ENCODE data around the gene RAPGEF5. TPM values are rescaled to one million over a fixed set of nuclear protein-coding genes. Genes with fewer than 3 reads are reported as not detected.
"Not testable (repeated sequence)": the region's sequence is repeated elsewhere in the genome, so short reads cannot be mapped to it uniquely, and the experiment has no call there.

The RAPGEF5 gene
- total RNA-seq, 1 experiment from 2014 or later, result 5.6 TPM

DNA sequence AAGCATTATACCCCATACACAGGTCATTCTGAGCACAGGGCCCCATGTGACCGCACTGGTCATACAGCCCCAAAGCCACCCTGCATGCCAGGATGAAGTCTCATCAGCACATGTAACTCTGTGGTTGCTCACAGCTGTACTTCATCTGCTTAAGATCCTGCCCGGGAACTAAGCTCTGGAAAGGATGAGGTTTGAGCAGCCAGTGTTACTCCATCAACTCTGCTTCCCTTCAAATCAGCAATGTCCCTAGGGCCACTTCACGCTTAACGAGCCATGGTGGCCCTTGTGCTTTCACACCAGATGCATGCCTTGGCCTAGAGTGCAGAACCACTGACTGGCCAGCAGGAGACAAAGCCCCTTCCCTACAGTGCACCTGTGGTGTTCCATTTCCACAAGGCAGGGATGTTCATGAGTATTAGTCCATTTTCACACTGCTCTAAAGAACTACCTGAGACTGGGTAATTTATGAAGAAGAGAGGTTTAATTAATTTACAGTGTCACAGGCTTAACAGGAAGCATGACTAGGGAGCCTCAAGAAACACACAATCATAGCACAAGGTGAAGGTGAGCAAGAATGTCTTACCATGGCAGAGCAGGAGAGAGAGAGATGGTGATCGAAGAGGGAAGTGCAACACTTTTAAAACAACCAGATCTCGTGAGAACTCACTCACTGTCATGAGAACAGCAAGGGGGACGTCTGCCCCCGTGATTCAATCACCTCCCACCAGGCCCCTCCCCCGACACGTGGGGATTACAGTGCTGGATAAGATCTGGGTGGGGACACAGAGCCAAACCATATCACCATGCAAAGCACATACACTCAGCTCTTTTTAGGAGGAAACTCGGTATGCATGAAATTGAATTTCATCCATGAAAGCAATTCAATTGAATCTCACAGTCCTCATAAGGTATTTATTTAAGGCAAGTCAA, 262.3 kb downstream of the RAPGEF5 start:
- Histone ChIP-seq H3F3A (ENCODE audit: low read length, unreplicated experiment) (no peaks in the 10 kb centered on the region), H2AFZ (ENCODE audit: low read length) (no peak overlapping the region), H3K9ac (ENCODE audit: low read length) (no peak overlapping the region), H3K36me3 (ENCODE audit: low read depth, low read length) (no peaks in the 10 kb centered on the region), H4K20me1 (ENCODE audit: low read length) (no peaks in the 10 kb centered on the region), H3K4me3 (ENCODE audit: low read length) (no peak overlapping the region), H3K4me1 (ENCODE audit: insufficient read depth, low read length) (no peaks in the 10 kb centered on the region), H3K4me2 (ENCODE audit: low read length) (no peak overlapping the region), H3K79me2 (ENCODE audit: low read length) (no peaks in the 10 kb centered on the region), H3K27me3 (ENCODE audit: low read length) (no peaks in the 10 kb centered on the region), H3K9me2 (replicated peaks; ENCODE audit: low read length) (no peaks in the 10 kb centered on the region), H3K27ac (ENCODE audit: low read length) (no peak overlapping the region), H3K9me3 (ENCODE audit: low read length) (no peaks in the 10 kb centered on the region)
- no peak for TF ChIP-seq EZH2phosphoT487 (IDR thresholded peaks at IDR 0.05; ENCODE audit: borderline replicate concordance, low read length)
- TF ChIP-seq, protein P1, sequence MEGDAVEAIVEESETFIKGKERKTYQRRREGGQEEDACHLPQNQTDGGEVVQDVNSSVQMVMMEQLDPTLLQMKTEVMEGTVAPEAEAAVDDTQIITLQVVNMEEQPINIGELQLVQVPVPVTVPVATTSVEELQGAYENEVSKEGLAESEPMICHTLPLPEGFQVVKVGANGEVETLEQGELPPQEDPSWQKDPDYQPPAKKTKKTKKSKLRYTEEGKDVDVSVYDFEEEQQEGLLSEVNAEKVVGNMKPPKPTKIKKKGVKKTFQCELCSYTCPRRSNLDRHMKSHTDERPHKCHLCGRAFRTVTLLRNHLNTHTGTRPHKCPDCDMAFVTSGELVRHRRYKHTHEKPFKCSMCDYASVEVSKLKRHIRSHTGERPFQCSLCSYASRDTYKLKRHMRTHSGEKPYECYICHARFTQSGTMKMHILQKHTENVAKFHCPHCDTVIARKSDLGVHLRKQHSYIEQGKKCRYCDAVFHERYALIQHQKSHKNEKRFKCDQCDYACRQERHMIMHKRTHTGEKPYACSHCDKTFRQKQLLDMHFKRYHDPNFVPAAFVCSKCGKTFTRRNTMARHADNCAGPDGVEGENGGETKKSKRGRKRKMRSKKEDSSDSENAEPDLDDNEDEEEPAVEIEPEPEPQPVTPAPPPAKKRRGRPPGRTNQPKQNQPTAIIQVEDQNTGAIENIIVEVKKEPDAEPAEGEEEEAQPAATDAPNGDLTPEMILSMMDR (conservative IDR thresholded peaks at IDR 0.05; ENCODE audit: low read depth, low read length), result peak; percentile 27; the same call in 1 of the 2 replicates
- BruUV-seq (replicated peaks), result no TSS peak
- ATAC-seq (0 out of 2 replicates have a peak, but pooled peaks have one; percentile 29), DNase-seq (no peak)
- ChIA-PET POLR2A (ENCODE audit: unreplicated experiment) (no interaction called here), CTCF (no interaction called here)
- intact Hi-C loops (cut with micrococcal nuclease), result no loop called here

DNA sequence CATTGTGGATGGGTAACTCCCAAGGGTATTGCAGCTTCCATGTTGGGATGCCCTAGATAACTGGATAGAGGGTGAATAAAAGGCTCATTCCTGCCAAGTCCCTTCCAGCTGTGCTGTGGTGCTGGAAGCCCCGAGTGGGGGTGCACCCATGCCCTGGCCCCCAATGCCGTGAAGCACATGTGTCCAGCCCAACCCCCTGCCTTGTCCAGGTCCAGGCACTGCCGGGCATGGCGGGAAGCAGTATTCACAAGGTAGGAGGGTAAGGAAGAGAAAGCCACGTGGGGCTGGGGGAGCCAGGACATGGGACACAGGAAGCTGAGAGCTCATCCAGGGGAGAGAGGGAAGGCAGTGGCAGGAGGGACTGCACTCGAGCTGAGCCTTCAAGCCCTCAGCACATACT, 263.0 kb downstream of the RAPGEF5 start:
- Histone ChIP-seq H3K9ac (ENCODE audit: low read length) (no peak overlapping the region), H3K4me2 (ENCODE audit: low read length) (no peak overlapping the region), H3K27ac (ENCODE audit: low read length) (no peak overlapping the region), H3K36me3 (ENCODE audit: low read depth, low read length) (no peaks in the 10 kb centered on the region), H3K9me2 (replicated peaks; ENCODE audit: low read length) (no peaks in the 10 kb centered on the region), H3K27me3 (ENCODE audit: low read length) (no peaks in the 10 kb centered on the region), H2AFZ (ENCODE audit: low read length) (no peak overlapping the region), H3K9me3 (ENCODE audit: low read length) (no peaks in the 10 kb centered on the region), H3K79me2 (ENCODE audit: low read length) (no peaks in the 10 kb centered on the region), H4K20me1 (ENCODE audit: low read length) (no peaks in the 10 kb centered on the region), H3K4me3 (ENCODE audit: low read length) (no peak overlapping the region), H3F3A (ENCODE audit: low read length, unreplicated experiment) (no peaks in the 10 kb centered on the region), H3K4me1 (ENCODE audit: insufficient read depth, low read length) (no peaks in the 10 kb centered on the region)
- TF ChIP-seq, protein P1 (conservative IDR thresholded peaks at IDR 0.05; ENCODE audit: low read depth, low read length), result no peak
- no peak for TF ChIP-seq EZH2phosphoT487 (IDR thresholded peaks at IDR 0.05; ENCODE audit: borderline replicate concordance, low read length)
- no peak for TF ChIP-seq EZH2 (IDR thresholded peaks at IDR 0.05; ENCODE audit: low read length, unreplicated experiment)
- ChIA-PET POLR2A (ENCODE audit: unreplicated experiment) (no interaction called here), CTCF (no interaction called here)
- ATAC-seq (no peak), DNase-seq (no peak)
- BruUV-seq (replicated peaks), result no TSS peak
- intact Hi-C loops (cut with micrococcal nuclease), result no loop called here

DNA sequence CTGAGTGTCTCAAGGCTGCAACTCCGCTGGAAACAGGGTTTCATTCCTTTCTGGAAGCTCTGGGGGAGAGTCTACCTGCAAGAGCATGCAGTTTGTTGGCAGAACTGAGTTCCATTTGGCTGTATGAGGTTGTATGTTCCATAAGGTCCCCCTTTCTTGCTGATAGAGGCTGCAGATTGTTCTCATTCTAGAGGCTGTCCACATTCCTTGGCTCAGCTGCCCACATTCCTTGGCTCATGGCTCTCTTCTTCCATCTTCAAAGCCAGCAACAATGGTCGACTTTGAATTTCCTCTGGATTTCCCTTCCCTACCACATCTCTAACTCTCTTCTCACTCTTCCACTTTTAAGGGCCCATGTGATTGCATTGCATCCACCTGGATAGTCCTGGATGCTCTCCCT, 264.0 kb downstream of the RAPGEF5 start:
- H3K36me3 ChIP-seq (ENCODE audit: low read depth, low read length), result no peaks in the 10 kb centered on the region
- H2AFZ ChIP-seq (ENCODE audit: low read length), result no peak overlapping the region
- POLR2A ChIA-PET (ENCODE audit: unreplicated experiment), result no interaction called here
- no peak overlapping the region for H3K27ac ChIP-seq (ENCODE audit: low read length)
- no peak for TF ChIP-seq EZH2 (IDR thresholded peaks at IDR 0.05; ENCODE audit: low read length, unreplicated experiment)
- TF ChIP-seq EZH2phosphoT487 (IDR thresholded peaks at IDR 0.05; ENCODE audit: borderline replicate concordance, low read length), result no peak
- TF ChIP-seq, protein P1 (conservative IDR thresholded peaks at IDR 0.05; ENCODE audit: low read depth, low read length), result no peak
- H3K4me2 ChIP-seq (ENCODE audit: low read length), result no peak overlapping the region
- no peaks in the 10 kb centered on the region for H3F3A ChIP-seq (ENCODE audit: low read length, unreplicated experiment)
- no TSS peak for BruUV-seq (replicated peaks)
- H3K9me3 ChIP-seq (ENCODE audit: low read length), result no peaks in the 10 kb centered on the region
- H3K9ac ChIP-seq (ENCODE audit: low read length), result no peak overlapping the region
- H3K4me1 ChIP-seq (ENCODE audit: insufficient read depth, low read length), result no peaks in the 10 kb centered on the region
- DNase-seq (no peak), ATAC-seq (no peak)
- no peaks in the 10 kb centered on the region for H4K20me1 ChIP-seq (ENCODE audit: low read length)
- H3K27me3 ChIP-seq (ENCODE audit: low read length), result no peaks in the 10 kb centered on the region
- intact Hi-C loops (cut with micrococcal nuclease), result no loop called here
- no peaks in the 10 kb centered on the region for H3K79me2 ChIP-seq (ENCODE audit: low read length)
- no peak overlapping the region for H3K4me3 ChIP-seq (ENCODE audit: low read length)
- no peaks in the 10 kb centered on the region for H3K9me2 ChIP-seq (replicated peaks; ENCODE audit: low read length)
- CTCF ChIA-PET, result no interaction called here

DNA sequence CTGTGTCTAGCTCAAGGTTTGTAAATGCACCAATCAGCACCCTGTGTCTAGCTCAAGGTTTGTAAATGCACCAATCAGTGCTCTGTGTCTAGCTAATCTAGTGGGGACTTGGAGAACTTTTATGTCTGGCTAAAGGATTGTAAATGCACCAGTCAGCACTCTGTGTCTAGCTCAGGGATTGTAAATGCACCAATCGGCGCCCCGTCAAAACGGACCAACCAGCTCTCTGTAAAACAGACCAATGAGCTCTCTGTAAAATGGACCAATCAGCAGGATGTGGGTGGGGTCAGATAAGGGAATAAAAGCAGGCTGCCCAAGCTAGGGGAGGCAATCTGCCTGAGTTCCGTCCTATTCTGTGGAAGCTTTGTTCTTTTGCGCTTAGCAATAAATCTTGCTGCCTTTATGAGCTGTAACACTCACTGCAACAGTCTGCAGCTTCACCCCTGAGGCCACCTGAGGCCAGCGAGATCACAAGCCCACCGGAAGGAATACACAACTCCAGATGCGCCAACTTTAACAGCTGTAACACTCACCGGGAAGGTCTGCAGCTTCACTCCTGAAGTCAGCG, 265.9 kb downstream of the RAPGEF5 start:
- H3K4me1 ChIP-seq (ENCODE audit: insufficient read depth, low read length); BruUV-seq (replicated peaks); H3K4me2 ChIP-seq (ENCODE audit: low read length); intact Hi-C loops (cut with micrococcal nuclease); DNase-seq; POLR2A ChIA-PET (ENCODE audit: unreplicated experiment); H3K9me2 ChIP-seq (replicated peaks; ENCODE audit: low read length); H3K4me3 ChIP-seq (ENCODE audit: low read length); H4K20me1 ChIP-seq (ENCODE audit: low read length); H3K79me2 ChIP-seq (ENCODE audit: low read length); H3K36me3 ChIP-seq (ENCODE audit: low read depth, low read length); H3K9ac ChIP-seq (ENCODE audit: low read length); H3K27me3 ChIP-seq (ENCODE audit: low read length); H3F3A ChIP-seq (ENCODE audit: low read length, unreplicated experiment); H2AFZ ChIP-seq (ENCODE audit: low read length); H3K9me3 ChIP-seq (ENCODE audit: low read length); ATAC-seq; H3K27ac ChIP-seq (ENCODE audit: low read length): not testable (repeated sequence)
- CTCF ChIA-PET, result interaction anchor here (0.6 kb wide), 1 partner anchor 361 kb away, joined by 3 read pairs; no protein-coding TSS in a partner anchor

Data from PC-3 (cell line).